Measurements from ENCODE around the gene FLOT1.
A peak's percentile ranks its signal among the peaks of the same experiment; 100 is the strongest.
"Not testable (repeated sequence)": the region's sequence is repeated elsewhere in the genome, so short reads cannot be mapped to it uniquely, and the experiment has no call there.

FLOT1 gene

GRCh38 chr6:30747300-30747687 lies 4.8 kb upstream of the FLOT1 start:
- no peak for DNase-seq (ENCODE audit: low spot score)

GRCh38 chr6:30744054-30744805 lies 1.7 kb upstream of the FLOT1 start, which contains the start of gene IER3:
Gene IER3 (minus strand): TSS chr6:30744547. CDS start chr6:30744518, 29 bp downstream.
- DNase-seq (ENCODE audit: low spot score): peak; percentile 94

- no peak for DNase-seq (ENCODE audit: low spot score)
Measured at GRCh38 chr6:30743099-30744053, 889 bp upstream of the FLOT1 start.

GRCh38 chr6:30741789-30742315 lies 635 bp downstream of the FLOT1 start:
- no peak for DNase-seq (ENCODE audit: low spot score)

- DNase-seq (ENCODE audit: low spot score): no peak
Measured at GRCh38 chr6:30741063-30741779, 1.3 kb downstream of the FLOT1 start.

- no peak for DNase-seq (ENCODE audit: low spot score)
Measured at GRCh38 chr6:30740540-30740870, 2.0 kb downstream of the FLOT1 start.

GRCh38 chr6:30738532-30738931 lies 4.0 kb downstream of the FLOT1 start:
- DNase-seq (ENCODE audit: low spot score): no peak

GRCh38 chr6:30735668-30736314 lies 6.7 kb downstream of the FLOT1 start:
- DNase-seq (ENCODE audit: low spot score): no peak

- DNase-seq (ENCODE audit: low spot score): no peak
Measured at GRCh38 chr6:30732237-30732943, 10.1 kb downstream of the FLOT1 start.

- DNase-seq (ENCODE audit: low spot score): no peak
Measured at GRCh38 chr6:30730601-30731435, 11.7 kb downstream of the FLOT1 start.

- DNase-seq (ENCODE audit: low spot score): no peak
Measured at GRCh38 chr6:30727920-30728553, 14.4 kb downstream of the FLOT1 start.

- DNase-seq (ENCODE audit: low spot score): no peak
Measured at GRCh38 chr6:30726506-30727413, 15.7 kb downstream of the FLOT1 start.

- DNase-seq (ENCODE audit: low spot score): no peak
Measured at GRCh38 chr6:30725713-30726505, 16.6 kb downstream of the FLOT1 start.

GRCh38 chr6:30724906-30725667 lies 17.4 kb downstream of the FLOT1 start:
- DNase-seq (ENCODE audit: low spot score): no peak

- DNase-seq (ENCODE audit: low spot score): not testable (repeated sequence)
Measured at GRCh38 chr6:30723843-30724741, 18.4 kb downstream of the FLOT1 start.
